ENCODE data around the gene NT5DC1. TPM values are rescaled to one million over a fixed set of nuclear protein-coding genes. Genes with fewer than 3 reads are reported as not detected.

NT5DC1 gene
- total RNA-seq, 2 experiments from 2014 or later, result 31.5 to 36.3 TPM

- ATAC-seq (ENCODE audit: low read depth), result peak; percentile 94
- H3K27me3 Mint-ChIP-seq, result no peaks in the 10 kb centered on the region
- H3K9me3 Mint-ChIP-seq, result no peaks in the 10 kb centered on the region
- peaks cover 26% of the 10 kb centered on the region for H3K4me1 Mint-ChIP-seq
- POLR2A ChIA-PET, result interaction anchor here (0.7 to 3.8 kb wide), 3 partner anchors 26 to 153 kb away, joined by 3 to 47 read pairs (median 4); partner anchors contain the start of genes NT5DC1 and TSPYL1
- no peak within 1 kb of the TSS for H3K27ac Mint-ChIP-seq
- H3K36me3 Mint-ChIP-seq, result peaks cover 14% of the 10 kb centered on the region
- peak; percentile 85 for DNase-seq
- no peak within 1 kb of the TSS for H3K4me3 Mint-ChIP-seq
These were observed 153.0 kb downstream of the NT5DC1 start, which contains the start of gene TSPYL4 for GRCh38 chr6:116253505-116254296. Gene TSPYL4 (minus strand): TSS chr6:116254075. CDS start chr6:116254008, 67 bp downstream.

- Mint-ChIP-seq H3K4me1 (peaks cover 23% of the 10 kb centered on the region), H3K27me3 (no peaks in the 10 kb centered on the region), H3K27ac (no peak overlapping the region), H3K36me3 (peaks cover 15% of the 10 kb centered on the region), H3K4me3 (no peak overlapping the region), H3K9me3 (no peaks in the 10 kb centered on the region)
- POLR2A ChIA-PET, result interaction anchor here (1.2 to 3.8 kb wide), 3 partner anchors 25 to 317 kb away, joined by 4 to 47 read pairs (median 6); partner anchors contain the start of genes NT5DC1, RWDD1 and TSPYL1
- DNase-seq, result no peak
- peak; percentile 10 for ATAC-seq (ENCODE audit: low read depth)
These were observed 153.8 kb downstream of the NT5DC1 start for GRCh38 chr6:116254297-116255056.

- H3K36me3 Mint-ChIP-seq, result peaks cover 17% of the 10 kb centered on the region
These were observed 154.7 kb downstream of the NT5DC1 start for GRCh38 chr6:116255246-116255800.

GRCh38 chr6:116256694-116257093 lies 156.0 kb downstream of the NT5DC1 start:
- POLR2A ChIA-PET, result no interaction called here
- H3K27ac Mint-ChIP-seq, result no peak overlapping the region

More at GRCh38 chr6:116255246-116255800, 154.7 kb downstream of the NT5DC1 start:
- Mint-ChIP-seq H3K9me3 (no peaks in the 10 kb centered on the region), H3K4me1 (peaks cover 21% of the 10 kb centered on the region), H3K27ac (no peak overlapping the region), H3K27me3 (no peaks in the 10 kb centered on the region), H3K4me3 (no peak overlapping the region)
- DNase-seq (no peak), ATAC-seq (ENCODE audit: low read depth) (no peak)
- POLR2A ChIA-PET, result interaction anchor here (1.2 to 3.8 kb wide), 2 partner anchors 24 to 316 kb away, joined by 6 to 47 read pairs; partner anchors contain the start of genes RWDD1 and TSPYL1

GRCh38 chr6:116258520-116258919 lies 157.9 kb downstream of the NT5DC1 start:
- Mint-ChIP-seq H3K9me3 (peaks cover 9% of the 10 kb centered on the region), H3K36me3 (peaks cover 27% of the 10 kb centered on the region), H3K27me3 (no peaks in the 10 kb centered on the region), H3K27ac (no peak overlapping the region), H3K4me1 (peaks cover 1% of the 10 kb centered on the region), H3K4me3 (no peak overlapping the region)
- POLR2A ChIA-PET, result interaction anchor here (1.1 kb wide), 1 partner anchor 22 kb away, joined by 3 read pairs; no protein-coding TSS in a partner anchor
- ATAC-seq (ENCODE audit: low read depth) (no peak), DNase-seq (no peak)

More at GRCh38 chr6:116256694-116257093, 156.0 kb downstream of the NT5DC1 start:
- Mint-ChIP-seq H3K27me3 (no peaks in the 10 kb centered on the region), H3K9me3 (peaks cover 3% of the 10 kb centered on the region), H3K4me3 (no peak overlapping the region), H3K4me1 (peaks cover 10% of the 10 kb centered on the region), H3K36me3 (peaks cover 20% of the 10 kb centered on the region)
- ATAC-seq (ENCODE audit: low read depth) (no peak), DNase-seq (no peak)

GRCh38 chr6:116263353-116263752 lies 162.7 kb downstream of the NT5DC1 start:
- DNase-seq (no peak), ATAC-seq (ENCODE audit: low read depth) (no peak)
- peaks cover 14% of the 10 kb centered on the region for H3K9me3 Mint-ChIP-seq
- H3K4me3 Mint-ChIP-seq, result no peak overlapping the region
- peaks cover 49% of the 10 kb centered on the region for H3K36me3 Mint-ChIP-seq
- POLR2A ChIA-PET, result no interaction called here
- H3K27me3 Mint-ChIP-seq, result no peaks in the 10 kb centered on the region
- no peak overlapping the region for H3K27ac Mint-ChIP-seq
- peaks cover 4% of the 10 kb centered on the region for H3K4me1 Mint-ChIP-seq

- Mint-ChIP-seq H3K27ac (peak overlapping the region; percentile 30), H3K4me3 (no peak overlapping the region), H3K27me3 (no peaks in the 10 kb centered on the region), H3K9me3 (peaks cover 14% of the 10 kb centered on the region), H3K4me1 (peaks cover 8% of the 10 kb centered on the region), H3K36me3 (peaks cover 47% of the 10 kb centered on the region)
- DNase-seq (no peak), ATAC-seq (ENCODE audit: low read depth) (peak; percentile 26)
- POLR2A ChIA-PET, result no interaction called here
These were observed 164.6 kb downstream of the NT5DC1 start for GRCh38 chr6:116265041-116265829.

GRCh38 chr6:116266803-116267202 lies 166.2 kb downstream of the NT5DC1 start:
- H3K4me1 Mint-ChIP-seq, result peaks cover 6% of the 10 kb centered on the region
- H3K27ac Mint-ChIP-seq, result no peak overlapping the region

GRCh38 chr6:116267836-116268588 lies 167.4 kb downstream of the NT5DC1 start:
- POLR2A ChIA-PET, result interaction anchor here (2.4 kb wide), 1 partner anchor 12 kb away, joined by 14 read pairs; the partner anchor contains the start of gene TSPYL1
- Mint-ChIP-seq H3K36me3 (peaks cover 30% of the 10 kb centered on the region), H3K4me1 (peaks cover 7% of the 10 kb centered on the region), H3K9me3 (peaks cover 5% of the 10 kb centered on the region), H3K27me3 (no peaks in the 10 kb centered on the region), H3K27ac (no peak overlapping the region), H3K4me3 (no peak overlapping the region)
- DNase-seq, result no peak
- ATAC-seq (ENCODE audit: low read depth), result no peak

More at GRCh38 chr6:116266803-116267202, 166.2 kb downstream of the NT5DC1 start:
- Mint-ChIP-seq H3K36me3 (peaks cover 40% of the 10 kb centered on the region), H3K4me3 (no peak overlapping the region), H3K27me3 (no peaks in the 10 kb centered on the region), H3K9me3 (peaks cover 10% of the 10 kb centered on the region)
- ATAC-seq (ENCODE audit: low read depth) (no peak), DNase-seq (no peak)
- POLR2A ChIA-PET, result no interaction called here

- ATAC-seq (ENCODE audit: low read depth), result peak; percentile 56
- Mint-ChIP-seq H3K4me3 (no peak overlapping the region), H3K27me3 (no peaks in the 10 kb centered on the region), H3K27ac (no peak overlapping the region), H3K4me1 (peaks cover 8% of the 10 kb centered on the region), H3K36me3 (peaks cover 26% of the 10 kb centered on the region), H3K9me3 (peaks cover 5% of the 10 kb centered on the region)
- POLR2A ChIA-PET, result interaction anchor here (2.4 kb wide), 1 partner anchor 11 kb away, joined by 14 read pairs; the partner anchor contains the start of gene TSPYL1
- no peak for DNase-seq
These were observed 168.1 kb downstream of the NT5DC1 start for GRCh38 chr6:116268589-116269293.

- peaks cover 14% of the 10 kb centered on the region for H3K36me3 Mint-ChIP-seq
- no peaks in the 10 kb centered on the region for H3K27me3 Mint-ChIP-seq
- no peak for DNase-seq
- POLR2A ChIA-PET, result interaction anchor here (1.3 kb wide), 1 partner anchor 8 kb away, joined by 5 read pairs; the partner anchor contains the start of gene TSPYL1
- H3K9me3 Mint-ChIP-seq, result no peaks in the 10 kb centered on the region
- peak overlapping the region; percentile 32 for H3K27ac Mint-ChIP-seq
- H3K4me1 Mint-ChIP-seq, result peaks cover 17% of the 10 kb centered on the region
- no peak overlapping the region for H3K4me3 Mint-ChIP-seq
- ATAC-seq (ENCODE audit: low read depth), result no peak
These were observed 170.6 kb downstream of the NT5DC1 start for GRCh38 chr6:116271149-116271708.
